T-helper 1 cell treated with Interleukin-12 subunit alpha and Interleukin-12 subunit beta and Interleukin-4 antibody, amounts not matched to agents 30 μg/mL and 1 μg/mL, for 36 hours (primary cell): ENCODE data around the gene STK32C.
"Not testable (repeated sequence)": the region's sequence is repeated elsewhere in the genome, so short reads cannot be mapped to it uniquely, and the experiment has no call there.

Experiments used
- H3K27ac Mint-ChIP-seq: one replicate; pipeline ENCODE4 v1.8.0; 2021; ENCODE audit warnings: mild to moderate bottlenecking, mixed read lengths
- H3K27me3 Mint-ChIP-seq: one replicate; pipeline ENCODE4 v1.8.0; 2021; ENCODE audit warnings: low read depth, mixed read lengths
- H3K36me3 Mint-ChIP-seq: one replicate; pipeline ENCODE4 v1.8.0; 2021; ENCODE audit warnings: low read depth, mixed read lengths
- H3K4me1 Mint-ChIP-seq: one replicate; pipeline ENCODE4 v1.8.0; 2021; ENCODE audit warnings: low read depth, mixed read lengths
- H3K4me3 Mint-ChIP-seq: one replicate; pipeline ENCODE4 v1.8.0; 2021; ENCODE audit warnings: mild to moderate bottlenecking, moderate library complexity, mixed read lengths
- H3K9me3 Mint-ChIP-seq: one replicate; pipeline ENCODE4 v1.8.0; 2021; ENCODE audit warnings: mixed read lengths

The STK32C gene

GRCh38 chr10:132229834-132230556 is 77.8 kb downstream of the STK32C start:
- H3K9me3 Mint-ChIP-seq: no peaks in the 10 kb centered on the region
- H3K27ac Mint-ChIP-seq: peak overlapping the region; percentile 94
- peak overlapping the region; percentile 73 for H3K4me3 Mint-ChIP-seq
- no peaks in the 10 kb centered on the region for H3K27me3 Mint-ChIP-seq
- peaks cover 27% of the 10 kb centered on the region for H3K4me1 Mint-ChIP-seq
- H3K36me3 Mint-ChIP-seq: no peaks in the 10 kb centered on the region

GRCh38 chr10:132229096-132229495 is 78.7 kb downstream of the STK32C start:
- no peaks in the 10 kb centered on the region for H3K27me3 Mint-ChIP-seq
- no peak overlapping the region for H3K4me3 Mint-ChIP-seq
- H3K9me3 Mint-ChIP-seq: no peaks in the 10 kb centered on the region
- peaks cover 27% of the 10 kb centered on the region for H3K4me1 Mint-ChIP-seq
- H3K27ac Mint-ChIP-seq: no peak overlapping the region
- H3K36me3 Mint-ChIP-seq: no peaks in the 10 kb centered on the region

GRCh38 chr10:132228616-132229015 is 79.1 kb downstream of the STK32C start:
- Mint-ChIP-seq H3K4me1 (peaks cover 27% of the 10 kb centered on the region), H3K4me3 (no peak overlapping the region), H3K36me3 (no peaks in the 10 kb centered on the region), H3K27ac (no peak overlapping the region), H3K9me3 (no peaks in the 10 kb centered on the region), H3K27me3 (no peaks in the 10 kb centered on the region)

GRCh38 chr10:132227851-132228390 is 79.8 kb downstream of the STK32C start:
- no peaks in the 10 kb centered on the region for H3K9me3 Mint-ChIP-seq
- H3K4me1 Mint-ChIP-seq: peaks cover 25% of the 10 kb centered on the region
- no peak overlapping the region for H3K27ac Mint-ChIP-seq
- H3K36me3 Mint-ChIP-seq: no peaks in the 10 kb centered on the region
- H3K4me3 Mint-ChIP-seq: no peak overlapping the region
- H3K27me3 Mint-ChIP-seq: no peaks in the 10 kb centered on the region

- Mint-ChIP-seq H3K27me3 (no peaks in the 10 kb centered on the region), H3K4me1 (peaks cover 15% of the 10 kb centered on the region), H3K36me3 (no peaks in the 10 kb centered on the region), H3K9me3 (no peaks in the 10 kb centered on the region), H3K4me3 (no peak overlapping the region), H3K27ac (no peak overlapping the region)
Observed at GRCh38 chr10:132226586-132227405, 81.0 kb downstream of the STK32C start.

GRCh38 chr10:132225849-132226205 is 81.9 kb downstream of the STK32C start:
- Mint-ChIP-seq H3K27ac (no peak overlapping the region), H3K27me3 (no peaks in the 10 kb centered on the region), H3K36me3 (no peaks in the 10 kb centered on the region), H3K4me1 (peaks cover 9% of the 10 kb centered on the region), H3K4me3 (no peak overlapping the region), H3K9me3 (no peaks in the 10 kb centered on the region)

- no peak overlapping the region for H3K4me3 Mint-ChIP-seq
- no peaks in the 10 kb centered on the region for H3K36me3 Mint-ChIP-seq
- no peak overlapping the region for H3K27ac Mint-ChIP-seq
- H3K27me3 Mint-ChIP-seq: no peaks in the 10 kb centered on the region
- no peaks in the 10 kb centered on the region for H3K9me3 Mint-ChIP-seq
- peaks cover 7% of the 10 kb centered on the region for H3K4me1 Mint-ChIP-seq
Observed at GRCh38 chr10:132225073-132225848, 82.5 kb downstream of the STK32C start.

GRCh38 chr10:132224343-132225072 is 83.2 kb downstream of the STK32C start:
- Mint-ChIP-seq H3K27me3 (no peaks in the 10 kb centered on the region), H3K4me1 (peaks cover 3% of the 10 kb centered on the region), H3K36me3 (no peaks in the 10 kb centered on the region), H3K9me3 (no peaks in the 10 kb centered on the region), H3K27ac (no peak overlapping the region), H3K4me3 (no peak overlapping the region)

GRCh38 chr10:132223611-132224342 is 84.0 kb downstream of the STK32C start:
- Mint-ChIP-seq H3K27me3 (no peaks in the 10 kb centered on the region), H3K4me1 (peaks cover 1% of the 10 kb centered on the region), H3K27ac (no peak overlapping the region), H3K4me3 (no peak overlapping the region), H3K36me3 (no peaks in the 10 kb centered on the region), H3K9me3 (peaks cover under 1% of the 10 kb centered on the region)

GRCh38 chr10:132223156-132223590 is 84.6 kb downstream of the STK32C start:
- no peaks in the 10 kb centered on the region for H3K36me3 Mint-ChIP-seq
- H3K4me3 Mint-ChIP-seq: no peak overlapping the region
- no peaks in the 10 kb centered on the region for H3K27me3 Mint-ChIP-seq
- peaks cover 4% of the 10 kb centered on the region for H3K9me3 Mint-ChIP-seq
- peaks cover 1% of the 10 kb centered on the region for H3K4me1 Mint-ChIP-seq
- H3K27ac Mint-ChIP-seq: no peak overlapping the region

- Mint-ChIP-seq H3K4me3 (no peak overlapping the region), H3K9me3 (peaks cover 4% of the 10 kb centered on the region), H3K27ac (no peak overlapping the region), H3K4me1 (peaks cover 1% of the 10 kb centered on the region), H3K27me3 (no peaks in the 10 kb centered on the region), H3K36me3 (no peaks in the 10 kb centered on the region)
Observed at GRCh38 chr10:132222726-132223125, 85.0 kb downstream of the STK32C start.

- not testable (repeated sequence) for H3K4me3 Mint-ChIP-seq, H3K27me3 Mint-ChIP-seq, H3K36me3 Mint-ChIP-seq, H3K27ac Mint-ChIP-seq, H3K4me1 Mint-ChIP-seq, H3K9me3 Mint-ChIP-seq
Observed at GRCh38 chr10:132220996-132221395, 86.8 kb downstream of the STK32C start.

GRCh38 chr10:132220061-132220460 is 87.7 kb downstream of the STK32C start:
- Mint-ChIP-seq H3K4me3 (no peak overlapping the region), H3K36me3 (no peaks in the 10 kb centered on the region), H3K4me1 (peaks cover 1% of the 10 kb centered on the region), H3K9me3 (peaks cover 17% of the 10 kb centered on the region), H3K27me3 (no peaks in the 10 kb centered on the region), H3K27ac (no peak overlapping the region)
